ENCODE results near the gene REEP5. TPM values are rescaled to one million over a fixed set of nuclear protein-coding genes. Genes with fewer than 3 reads are reported as not detected.
"Not testable (repeated sequence)": the region's sequence is repeated elsewhere in the genome, so short reads cannot be mapped to it uniquely, and the experiment has no call there.

The REEP5 gene
- total and polyA plus RNA-seq, 7 experiments from 2014 or later = 16.4 to 83.9 (median 30.0) TPM

GRCh38 chr5:112908854-112909253, 13.2 kb downstream of the REEP5 start:
- ChIA-PET CTCF (interaction anchor here (0.6 kb wide), 1 partner anchor 17 kb away, joined by 3 read pairs; no protein-coding TSS in a partner anchor), POLR2A (interaction anchor here (0.6 to 2.0 kb wide), 3 partner anchors 13 to 616 kb away, joined by 3 to 6 read pairs (median 4); partner anchors contain the start of gene REEP5)
- no peak for ATAC-seq
- Histone ChIP-seq H3K9me3 (ENCODE audit: control insufficient read depth in 2 of 3, low read length in 3 of 3) (no peaks in the 10 kb centered on the region), H3K27ac (ENCODE audit: low read depth, low read length) (no peak overlapping the region), H3K4me3 (ENCODE audit: low read length) (no peak overlapping the region), H3K4me1 (ENCODE audit: control insufficient read depth in 2 of 2, insufficient read depth in 2 of 2, low read length in 2 of 2) (no peaks in the 10 kb centered on the region), H3K36me3 (ENCODE audit: control insufficient read depth in 2 of 3, insufficient read depth in 3 of 3, low read length in 3 of 3) (peaks cover 0 to 8% (median 0%) of the 10 kb centered on the region in 3 experiments), H3K27me3 (ENCODE audit: control insufficient read depth in 2 of 2, insufficient read depth in 2 of 2, low read length in 2 of 2) (no peaks in the 10 kb centered on the region)
- Mint-ChIP-seq H3K4me3 (no peak overlapping the region), H3K36me3 (peaks cover 0 to 48% (median 21%) of the 10 kb centered on the region in 5 donors), H3K4me1 (peaks cover 10 to 39% (median 20%) of the 10 kb centered on the region in 7 donors), H3K9me3 (no peaks in the 10 kb centered on the region), H3K27ac (peak overlapping the region in 1 of 9 donors; percentile 32), H3K27me3 (no peaks in the 10 kb centered on the region)
- no peak for DNase-seq
- intact Hi-C loops (cut with micrococcal nuclease) = no loop called here

- H3K4me1 Mint-ChIP-seq = peaks cover 0 to 35% (median 13%) of the 10 kb centered on the region in 7 donors
- POLR2A ChIA-PET = no interaction called here
- H3K27ac ChIP-seq (ENCODE audit: low read depth, low read length) = no peak overlapping the region
- DNase-seq = no peak
- CTCF ChIA-PET = no interaction called here
- peaks cover 0 to 39% (median 14%) of the 10 kb centered on the region in 5 donors for H3K36me3 Mint-ChIP-seq
- H3K27me3 Mint-ChIP-seq = no peaks in the 10 kb centered on the region
- H3K4me1 ChIP-seq (ENCODE audit: control insufficient read depth in 2 of 2, insufficient read depth in 2 of 2, low read length in 2 of 2) = no peaks in the 10 kb centered on the region
- peak overlapping the region in 5 of 9 donors; percentile 2 to 54 (median 33) for H3K27ac Mint-ChIP-seq
- H3K9me3 ChIP-seq (ENCODE audit: control insufficient read depth in 2 of 3, low read length in 3 of 3) = no peaks in the 10 kb centered on the region
- no peaks in the 10 kb centered on the region for H3K9me3 Mint-ChIP-seq
- intact Hi-C loops (cut with micrococcal nuclease) = no loop called here
- no peaks in the 10 kb centered on the region for H3K27me3 ChIP-seq (ENCODE audit: control insufficient read depth in 2 of 2, insufficient read depth in 2 of 2, low read length in 2 of 2)
- no peak overlapping the region for H3K4me3 ChIP-seq (ENCODE audit: low read length)
- H3K36me3 ChIP-seq (ENCODE audit: control insufficient read depth in 2 of 3, insufficient read depth in 3 of 3, low read length in 3 of 3) = peaks cover 0 to 12% (median 0%) of the 10 kb centered on the region in 3 experiments
- ATAC-seq = no peak
- H3K4me3 Mint-ChIP-seq = no peak overlapping the region
Observed at GRCh38 chr5:112907166-112907631, 14.8 kb downstream of the REEP5 start.

DNA sequence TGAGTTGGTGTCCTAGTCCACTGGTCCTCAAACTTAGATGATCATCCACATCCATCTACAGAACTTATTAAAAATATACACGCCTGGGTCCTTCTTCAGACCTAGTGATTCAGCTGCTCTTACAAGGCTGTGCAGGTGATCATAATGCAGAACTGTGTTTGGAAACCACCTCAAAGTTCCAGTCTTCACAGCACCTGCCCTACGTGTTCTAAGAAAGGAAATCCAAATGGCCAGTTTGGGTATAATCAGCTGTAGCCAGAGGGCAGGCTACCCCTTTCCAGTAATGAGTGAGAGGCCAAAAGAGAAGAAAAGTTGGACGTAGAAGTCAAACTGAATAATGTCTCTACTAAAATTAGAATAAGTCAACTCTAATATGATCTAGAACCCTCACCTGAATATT, 15.4 kb downstream of the REEP5 start:
- H3K36me3 Mint-ChIP-seq = peaks cover 0 to 36% (median 14%) of the 10 kb centered on the region in 5 donors
- H3K27ac ChIP-seq (ENCODE audit: low read depth, low read length) = no peak overlapping the region
- H3K36me3 ChIP-seq (ENCODE audit: control insufficient read depth in 2 of 3, insufficient read depth in 3 of 3, low read length in 3 of 3) = peaks cover 0 to 15% (median 0%) of the 10 kb centered on the region in 3 experiments
- H3K9me3 Mint-ChIP-seq = no peaks in the 10 kb centered on the region
- no peak overlapping the region for H3K4me3 Mint-ChIP-seq
- no peaks in the 10 kb centered on the region for H3K27me3 Mint-ChIP-seq
- H3K4me1 ChIP-seq (ENCODE audit: control insufficient read depth in 2 of 2, insufficient read depth in 2 of 2, low read length in 2 of 2) = no peaks in the 10 kb centered on the region
- peak overlapping the region in 3 of 9 donors; percentile 33 to 52 (median 42) for H3K27ac Mint-ChIP-seq
- H3K27me3 ChIP-seq (ENCODE audit: control insufficient read depth in 2 of 2, insufficient read depth in 2 of 2, low read length in 2 of 2) = no peaks in the 10 kb centered on the region
- DNase-seq = no peak
- peaks cover 0 to 31% (median 13%) of the 10 kb centered on the region in 7 donors for H3K4me1 Mint-ChIP-seq
- ATAC-seq = no peak
- CTCF ChIA-PET = no interaction called here
- H3K9me3 ChIP-seq (ENCODE audit: control insufficient read depth in 2 of 3, low read length in 3 of 3) = no peaks in the 10 kb centered on the region
- intact Hi-C loops (cut with micrococcal nuclease) = no loop called here
- no peak overlapping the region for H3K4me3 ChIP-seq (ENCODE audit: low read length)
- POLR2A ChIA-PET = no interaction called here

GRCh38 chr5:112904996-112905395, 17.0 kb downstream of the REEP5 start:
- DNase-seq; CTCF ChIA-PET; H3K9me3 ChIP-seq (ENCODE audit: control insufficient read depth in 2 of 3, low read length in 3 of 3); H3K27me3 Mint-ChIP-seq; H3K27ac ChIP-seq (ENCODE audit: low read depth, low read length); H3K27me3 ChIP-seq (ENCODE audit: control insufficient read depth in 2 of 2, insufficient read depth in 2 of 2, low read length in 2 of 2); H3K27ac Mint-ChIP-seq; intact Hi-C loops (cut with micrococcal nuclease); H3K4me1 ChIP-seq (ENCODE audit: control insufficient read depth in 2 of 2, insufficient read depth in 2 of 2, low read length in 2 of 2); H3K4me3 ChIP-seq (ENCODE audit: low read length); H3K9me3 Mint-ChIP-seq; ATAC-seq; H3K4me3 Mint-ChIP-seq; POLR2A ChIA-PET: not testable (repeated sequence)
- peaks cover 0 to 15% (median 0%) of the 10 kb centered on the region in 3 experiments for H3K36me3 ChIP-seq (ENCODE audit: control insufficient read depth in 2 of 3, insufficient read depth in 3 of 3, low read length in 3 of 3)
- Mint-ChIP-seq H3K36me3 (peaks cover 7 to 36% (median 14%) of the 10 kb centered on the region in 5 donors), H3K4me1 (peaks cover 0 to 22% (median 13%) of the 10 kb centered on the region in 7 donors)

GRCh38 chr5:112902561-112902960, 19.5 kb downstream of the REEP5 start:
- Histone ChIP-seq H3K4me3 (ENCODE audit: low read length) (no peak overlapping the region), H3K27ac (ENCODE audit: low read depth, low read length) (no peak overlapping the region), H3K36me3 (ENCODE audit: control insufficient read depth in 2 of 3, insufficient read depth in 3 of 3, low read length in 3 of 3) (peaks cover 0 to 31% (median 0%) of the 10 kb centered on the region in 3 experiments), H3K27me3 (ENCODE audit: control insufficient read depth in 2 of 2, insufficient read depth in 2 of 2, low read length in 2 of 2) (no peaks in the 10 kb centered on the region), H3K9me3 (ENCODE audit: control insufficient read depth in 2 of 3, low read length in 3 of 3) (no peaks in the 10 kb centered on the region), H3K4me1 (ENCODE audit: control insufficient read depth in 2 of 2, insufficient read depth in 2 of 2, low read length in 2 of 2) (no peaks in the 10 kb centered on the region)
- Mint-ChIP-seq H3K27ac (no peak overlapping the region), H3K4me1 (peaks cover 0 to 22% (median 15%) of the 10 kb centered on the region in 7 donors), H3K27me3 (no peaks in the 10 kb centered on the region), H3K36me3 (peaks cover 7 to 35% (median 13%) of the 10 kb centered on the region in 5 donors), H3K4me3 (no peak overlapping the region), H3K9me3 (no peaks in the 10 kb centered on the region)
- CTCF ChIA-PET = no interaction called here
- intact Hi-C loops (cut with micrococcal nuclease) = loop anchor here in 1 of 2 donors (2.0 kb wide), 1 partner anchor 14 kb away; no protein-coding TSS in a partner anchor
- POLR2A ChIA-PET = no interaction called here
- ATAC-seq (no peak), DNase-seq (no peak)

DNA sequence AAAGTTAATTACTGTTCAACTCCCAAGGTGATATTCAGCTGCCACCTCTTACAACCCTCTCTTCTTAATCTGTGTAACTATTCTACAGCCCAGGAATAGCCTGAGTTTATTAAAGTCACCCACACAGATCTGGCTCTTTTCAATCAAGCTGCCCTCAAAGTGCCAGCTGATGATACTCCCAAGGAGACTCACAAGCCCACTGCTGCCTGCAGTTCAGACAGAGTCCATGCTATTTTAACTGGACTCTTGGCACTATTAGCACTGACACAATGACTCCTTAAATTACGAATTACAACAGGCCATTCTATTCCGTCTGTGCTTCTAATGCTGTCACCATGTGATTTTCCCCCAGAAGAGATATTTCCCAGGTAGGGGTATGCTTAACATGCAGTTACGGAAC, 26.3 kb downstream of the REEP5 start:
- Histone ChIP-seq H3K4me1 (ENCODE audit: control insufficient read depth in 2 of 2, insufficient read depth in 2 of 2, low read length in 2 of 2) (no peaks in the 10 kb centered on the region), H3K27me3 (ENCODE audit: control insufficient read depth in 2 of 2, insufficient read depth in 2 of 2, low read length in 2 of 2) (no peaks in the 10 kb centered on the region), H3K36me3 (ENCODE audit: control insufficient read depth in 2 of 3, insufficient read depth in 3 of 3, low read length in 3 of 3) (peaks cover 4 to 30% (median 5%) of the 10 kb centered on the region in 3 experiments), H3K27ac (ENCODE audit: low read depth, low read length) (no peak overlapping the region), H3K9me3 (ENCODE audit: control insufficient read depth in 2 of 3, low read length in 3 of 3) (no peaks in the 10 kb centered on the region), H3K4me3 (ENCODE audit: low read length) (no peak overlapping the region)
- H3K36me3 Mint-ChIP-seq = peaks cover 13 to 36% (median 28%) of the 10 kb centered on the region in 5 donors
- H3K27me3 Mint-ChIP-seq = no peaks in the 10 kb centered on the region
- peaks cover 7 to 18% (median 15%) of the 10 kb centered on the region in 7 donors for H3K4me1 Mint-ChIP-seq
- DNase-seq = no peak
- H3K4me3 Mint-ChIP-seq = no peak overlapping the region
- ATAC-seq = no peak
- no peaks in the 10 kb centered on the region for H3K9me3 Mint-ChIP-seq
- peak overlapping the region in 1 of 9 donors; percentile 28 for H3K27ac Mint-ChIP-seq
- intact Hi-C loops (cut with micrococcal nuclease) = no loop called here
- ChIA-PET CTCF (interaction anchor here (0.6 to 0.7 kb wide), 2 partner anchors 24 to 47 kb away, joined by 4 to 5 read pairs; no protein-coding TSS in a partner anchor), POLR2A (no interaction called here)

- Mint-ChIP-seq H3K4me1 (peaks cover 9 to 28% (median 20%) of the 10 kb centered on the region in 7 donors), H3K36me3 (peaks cover 13 to 39% (median 25%) of the 10 kb centered on the region in 5 donors), H3K9me3 (peaks cover 0 to 4% (median 0%) of the 10 kb centered on the region in 11 donors), H3K4me3 (no peak overlapping the region), H3K27ac (no peak overlapping the region), H3K27me3 (no peaks in the 10 kb centered on the region)
- Histone ChIP-seq H3K27ac (ENCODE audit: low read depth, low read length) (no peak overlapping the region), H3K36me3 (ENCODE audit: control insufficient read depth in 2 of 3, insufficient read depth in 3 of 3, low read length in 3 of 3) (peaks cover 4 to 16% (median 5%) of the 10 kb centered on the region in 3 experiments), H3K4me3 (ENCODE audit: low read length) (no peak overlapping the region), H3K9me3 (ENCODE audit: control insufficient read depth in 2 of 3, low read length in 3 of 3) (no peaks in the 10 kb centered on the region), H3K4me1 (ENCODE audit: control insufficient read depth in 2 of 2, insufficient read depth in 2 of 2, low read length in 2 of 2) (peaks cover 2 to 12% of the 10 kb centered on the region in 2 donors), H3K27me3 (ENCODE audit: control insufficient read depth in 2 of 2, insufficient read depth in 2 of 2, low read length in 2 of 2) (no peaks in the 10 kb centered on the region)
- intact Hi-C loops (cut with micrococcal nuclease) = no loop called here
- CTCF ChIA-PET = no interaction called here
- ATAC-seq (no peak), DNase-seq (no peak)
- POLR2A ChIA-PET = no interaction called here
Observed at GRCh38 chr5:112892776-112893175, 29.3 kb downstream of the REEP5 start.
